ENCODE results near the gene LRRFIP1.
"Not testable (repeated sequence)": the region's sequence is repeated elsewhere in the genome, so short reads cannot be mapped to it uniquely, and the experiment has no call there.

The LRRFIP1 gene

GRCh38 chr2:237597196-237598145 lies 29.9 kb upstream of the LRRFIP1 start:
- DNase-seq = no peak

- no peak for DNase-seq
Measured at GRCh38 chr2:237598468-237599208, 28.7 kb upstream of the LRRFIP1 start.

GRCh38 chr2:237599465-237600110 lies 27.8 kb upstream of the LRRFIP1 start:
- DNase-seq = no peak

- DNase-seq = no peak
Measured at GRCh38 chr2:237600205-237600846, 27.1 kb upstream of the LRRFIP1 start.

- no peak for DNase-seq
Measured at GRCh38 chr2:237601453-237602116, 25.8 kb upstream of the LRRFIP1 start.

GRCh38 chr2:237602409-237602808 lies 25.0 kb upstream of the LRRFIP1 start:
- DNase-seq = no peak

GRCh38 chr2:237603049-237603717 lies 24.2 kb upstream of the LRRFIP1 start:
- no peak for DNase-seq

- DNase-seq = peak; percentile 63
Measured at GRCh38 chr2:237603718-237604362, 23.5 kb upstream of the LRRFIP1 start.

GRCh38 chr2:237604391-237604790 lies 23.0 kb upstream of the LRRFIP1 start:
- no peak for DNase-seq

GRCh38 chr2:237604960-237605359 lies 22.4 kb upstream of the LRRFIP1 start:
- DNase-seq = no peak

GRCh38 chr2:237606522-237606921 lies 20.9 kb upstream of the LRRFIP1 start:
- DNase-seq = not testable (repeated sequence)

GRCh38 chr2:237612527-237613357 lies 14.6 kb upstream of the LRRFIP1 start:
- no peak for DNase-seq

GRCh38 chr2:237613679-237614078 lies 13.7 kb upstream of the LRRFIP1 start:
- no peak for DNase-seq

GRCh38 chr2:237614151-237614720 lies 13.2 kb upstream of the LRRFIP1 start:
- DNase-seq = no peak

- no peak for DNase-seq
Measured at GRCh38 chr2:237615631-237616249, 11.6 kb upstream of the LRRFIP1 start.

GRCh38 chr2:237616373-237616733 lies 11.0 kb upstream of the LRRFIP1 start:
- no peak for DNase-seq

GRCh38 chr2:237616734-237617586 lies 10.4 kb upstream of the LRRFIP1 start:
- DNase-seq = peak; percentile 18

- DNase-seq = no peak
Measured at GRCh38 chr2:237617587-237617982, 9.8 kb upstream of the LRRFIP1 start.

Data from CD4-positive, alpha-beta T cell treated with Interleukin-17A for 4 hours (primary cell).